Measurements from ENCODE around the gene SSBP1.

GRCh38 chr7:141742229-141742628 is 4.1 kb downstream of the SSBP1 start:
- TF ChIP-seq, protein P1, sequence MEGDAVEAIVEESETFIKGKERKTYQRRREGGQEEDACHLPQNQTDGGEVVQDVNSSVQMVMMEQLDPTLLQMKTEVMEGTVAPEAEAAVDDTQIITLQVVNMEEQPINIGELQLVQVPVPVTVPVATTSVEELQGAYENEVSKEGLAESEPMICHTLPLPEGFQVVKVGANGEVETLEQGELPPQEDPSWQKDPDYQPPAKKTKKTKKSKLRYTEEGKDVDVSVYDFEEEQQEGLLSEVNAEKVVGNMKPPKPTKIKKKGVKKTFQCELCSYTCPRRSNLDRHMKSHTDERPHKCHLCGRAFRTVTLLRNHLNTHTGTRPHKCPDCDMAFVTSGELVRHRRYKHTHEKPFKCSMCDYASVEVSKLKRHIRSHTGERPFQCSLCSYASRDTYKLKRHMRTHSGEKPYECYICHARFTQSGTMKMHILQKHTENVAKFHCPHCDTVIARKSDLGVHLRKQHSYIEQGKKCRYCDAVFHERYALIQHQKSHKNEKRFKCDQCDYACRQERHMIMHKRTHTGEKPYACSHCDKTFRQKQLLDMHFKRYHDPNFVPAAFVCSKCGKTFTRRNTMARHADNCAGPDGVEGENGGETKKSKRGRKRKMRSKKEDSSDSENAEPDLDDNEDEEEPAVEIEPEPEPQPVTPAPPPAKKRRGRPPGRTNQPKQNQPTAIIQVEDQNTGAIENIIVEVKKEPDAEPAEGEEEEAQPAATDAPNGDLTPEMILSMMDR (IDR thresholded peaks at IDR 0.05), result no peak
- TF ChIP-seq EZH2phosphoT487 (IDR thresholded peaks at IDR 0.05) (no peak), EZH2 (IDR thresholded peaks at IDR 0.05) (no peak)

All from neural progenitor cell (in vitro differentiated cells).